Measurements from ENCODE around the gene SLC30A7.
A peak's percentile ranks its signal among the peaks of the same experiment; 100 is the strongest.

Gene SLC30A7

DNA sequence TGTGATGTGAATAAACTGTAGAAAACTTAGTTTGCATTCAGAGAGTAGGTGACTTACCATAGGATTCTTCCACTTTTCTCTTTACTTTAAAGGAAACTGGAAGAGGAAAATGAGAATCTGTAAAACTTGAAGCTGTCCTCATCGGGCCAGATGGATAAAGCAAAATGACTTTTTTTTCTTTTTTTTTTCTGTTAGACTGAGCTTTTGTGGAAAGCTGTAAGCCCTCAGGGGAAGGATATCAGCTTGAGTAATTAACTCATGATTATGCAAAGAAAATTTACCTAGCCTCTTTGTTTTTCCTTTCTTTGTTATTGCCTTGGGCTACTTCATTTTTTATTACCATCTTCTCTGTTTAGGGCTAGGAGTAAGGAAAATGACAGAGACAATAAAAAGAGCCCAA lies 76.3 kb downstream of the SLC30A7 start:
- DNase-seq (ENCODE audit: low spot score): no peak

DNA sequence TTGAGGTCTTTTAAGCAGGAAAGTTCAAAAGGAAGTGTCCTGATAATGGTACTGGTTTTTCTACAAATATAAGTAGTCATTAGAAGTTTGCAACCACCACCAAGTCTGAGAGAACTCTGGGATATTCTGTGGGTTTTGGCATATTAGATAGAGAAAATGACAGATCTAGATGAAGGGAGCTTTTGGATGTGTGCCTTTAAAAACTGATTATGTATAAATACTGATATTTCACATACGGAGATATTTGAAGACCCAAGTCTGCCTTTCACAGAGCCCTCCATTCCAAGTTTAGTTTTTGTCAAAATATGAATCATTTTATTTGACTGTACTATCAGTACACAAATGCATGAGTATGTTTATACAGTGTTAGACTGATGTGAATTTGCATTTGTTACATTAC lies 81.0 kb downstream of the SLC30A7 start:
- DNase-seq (ENCODE audit: low spot score): no peak

DNA sequence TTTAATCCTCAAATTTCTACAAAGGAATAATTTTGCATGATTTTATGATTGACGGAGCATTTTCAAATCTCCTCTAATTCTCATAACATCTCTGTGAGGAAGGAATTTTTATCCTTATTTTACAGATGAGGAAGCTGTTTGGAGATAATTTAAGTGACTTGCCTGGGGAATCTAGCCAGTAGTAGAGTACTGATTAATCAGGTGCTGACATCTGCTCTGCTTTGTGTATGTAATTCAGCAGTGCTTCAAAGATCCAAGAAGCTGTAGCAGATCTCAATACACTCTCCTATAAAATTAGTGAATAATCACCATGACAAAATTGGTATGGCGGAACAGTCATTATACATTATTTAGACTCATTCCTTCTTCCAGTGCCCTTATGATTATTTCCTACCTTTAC lies 83.7 kb downstream of the SLC30A7 start:
- DNase-seq (ENCODE audit: low spot score): no peak

DNA sequence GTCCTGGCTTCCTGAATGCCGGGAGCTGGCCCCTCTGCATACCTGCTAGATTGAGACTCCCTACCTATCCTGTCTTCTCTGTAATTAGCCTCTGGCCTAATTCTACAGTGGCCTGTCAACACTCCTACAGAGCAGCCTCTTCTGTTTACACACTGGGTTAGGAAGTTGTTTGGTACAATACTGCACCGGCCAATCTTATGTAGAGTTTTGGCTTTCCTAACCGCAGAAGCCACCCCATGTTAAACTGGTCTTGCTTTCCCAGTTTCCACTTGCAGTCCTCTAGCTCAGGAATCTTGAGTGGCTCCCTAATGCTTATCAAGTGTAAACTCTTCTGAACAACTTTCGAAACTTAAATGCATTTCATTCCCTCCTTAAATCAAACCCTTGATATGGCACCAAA lies 86.9 kb downstream of the SLC30A7 start:
- no peak for DNase-seq (ENCODE audit: low spot score)

DNA sequence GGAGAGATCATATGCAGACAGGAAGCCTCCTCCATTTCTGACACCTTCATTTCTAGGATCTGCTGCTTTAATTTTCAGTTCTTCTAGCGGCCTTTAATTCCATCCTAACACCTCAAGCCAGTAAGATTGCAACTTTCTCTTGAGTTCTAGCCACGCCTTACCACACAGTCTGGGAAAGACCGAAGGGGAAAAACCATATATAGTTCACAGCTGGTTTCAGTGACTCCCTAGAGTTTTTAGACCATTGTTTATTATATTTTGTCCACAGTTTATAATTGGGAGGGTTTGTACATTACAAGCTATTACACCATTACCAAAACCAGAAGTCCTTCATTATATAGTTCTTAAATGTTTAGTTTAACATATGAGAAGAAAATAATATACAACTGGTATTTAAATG lies 92.2 kb downstream of the SLC30A7 start:
- DNase-seq (ENCODE audit: low spot score): no peak

DNA sequence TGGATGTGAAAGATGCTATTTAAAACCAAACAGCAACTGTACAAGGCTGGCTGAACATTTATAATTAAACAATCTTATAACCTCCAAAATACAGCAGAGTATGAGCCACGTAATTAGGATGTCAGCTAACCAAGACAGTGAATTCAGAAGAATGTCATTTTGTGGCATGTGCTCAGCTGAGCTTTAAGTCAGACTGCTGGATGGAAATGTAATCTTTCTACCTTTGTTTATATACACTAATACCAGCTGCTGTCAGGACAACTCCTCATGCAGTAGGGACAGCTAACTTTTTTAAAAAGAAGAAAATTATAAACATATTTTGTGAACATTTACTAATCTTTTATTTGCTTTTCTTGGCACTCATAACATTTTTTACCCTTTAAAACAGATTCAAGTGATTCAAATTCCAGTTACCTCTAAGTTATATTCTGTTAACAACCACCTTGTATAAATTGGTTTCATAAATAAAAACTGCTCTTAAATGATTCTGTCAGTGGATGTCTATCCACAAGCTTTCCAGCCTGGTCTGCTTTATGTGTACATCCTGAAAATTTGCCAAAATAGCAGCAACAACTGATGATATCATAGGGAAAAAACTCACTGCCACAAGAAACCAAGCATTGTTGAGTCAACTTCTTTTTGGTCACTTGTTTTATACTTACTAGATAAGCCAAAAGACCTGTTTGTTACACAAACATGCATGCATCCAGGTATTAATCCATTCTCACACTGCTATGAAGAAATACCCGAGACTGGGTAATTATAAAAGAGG lies 93.6 kb downstream of the SLC30A7 start:
- DNase-seq (ENCODE audit: low spot score): no peak

DNA sequence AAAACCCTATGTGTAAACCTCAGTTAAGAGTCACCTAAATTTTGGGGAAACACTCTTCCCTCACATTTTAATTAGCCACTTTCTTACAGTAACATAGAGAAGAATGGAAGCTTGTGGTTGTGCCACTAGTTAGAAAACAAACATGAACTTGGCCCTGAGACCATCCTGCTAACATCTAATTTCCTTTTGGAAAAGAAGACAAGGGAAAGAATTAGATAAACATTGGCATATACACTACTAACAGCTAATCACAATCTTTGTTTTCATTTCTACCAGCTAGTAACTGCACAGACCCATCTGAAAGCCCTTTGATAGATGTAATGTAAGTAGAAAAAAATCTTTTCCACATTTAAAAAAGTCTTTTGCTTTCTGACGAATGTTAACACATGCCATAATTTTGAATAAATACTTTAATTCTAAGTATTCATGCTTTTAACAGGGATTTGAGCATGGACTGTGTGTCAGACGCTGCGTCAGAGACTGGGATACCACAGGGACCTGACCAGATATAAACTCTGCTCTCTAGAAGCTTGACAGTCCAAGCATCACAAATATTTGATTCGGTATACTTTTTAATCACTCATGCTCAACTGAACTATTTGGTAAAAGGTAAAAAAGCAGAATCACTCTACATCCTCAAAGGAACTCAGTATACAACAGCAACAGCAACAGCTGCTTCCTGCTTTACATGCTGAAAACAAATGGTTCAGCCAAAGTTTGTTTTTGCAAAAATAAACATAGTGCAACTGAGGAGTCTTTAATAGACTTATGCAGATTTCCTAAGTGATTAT lies 99.5 kb downstream of the SLC30A7 start:
- DNase-seq (ENCODE audit: low spot score): no peak

DNA sequence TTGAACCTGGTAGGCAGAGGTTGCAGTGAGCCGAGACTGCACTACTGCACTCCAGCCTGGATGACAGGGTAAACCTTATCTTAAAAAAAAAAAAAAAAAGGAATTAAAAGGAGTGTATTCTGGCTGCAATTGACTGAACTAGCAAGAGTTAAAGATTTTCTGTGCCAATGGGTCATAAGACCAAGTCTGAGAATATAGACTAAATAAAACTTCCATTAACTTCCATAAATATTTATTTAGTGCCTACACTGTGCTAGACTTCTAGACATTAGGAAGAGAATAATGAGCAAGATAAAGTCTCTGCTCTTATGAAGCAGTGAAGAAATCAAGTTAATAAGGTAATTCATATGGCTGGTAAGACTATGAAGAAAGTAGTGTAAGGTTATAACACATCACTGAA lies 102.5 kb downstream of the SLC30A7 start:
- DNase-seq (ENCODE audit: low spot score): no peak

DNA sequence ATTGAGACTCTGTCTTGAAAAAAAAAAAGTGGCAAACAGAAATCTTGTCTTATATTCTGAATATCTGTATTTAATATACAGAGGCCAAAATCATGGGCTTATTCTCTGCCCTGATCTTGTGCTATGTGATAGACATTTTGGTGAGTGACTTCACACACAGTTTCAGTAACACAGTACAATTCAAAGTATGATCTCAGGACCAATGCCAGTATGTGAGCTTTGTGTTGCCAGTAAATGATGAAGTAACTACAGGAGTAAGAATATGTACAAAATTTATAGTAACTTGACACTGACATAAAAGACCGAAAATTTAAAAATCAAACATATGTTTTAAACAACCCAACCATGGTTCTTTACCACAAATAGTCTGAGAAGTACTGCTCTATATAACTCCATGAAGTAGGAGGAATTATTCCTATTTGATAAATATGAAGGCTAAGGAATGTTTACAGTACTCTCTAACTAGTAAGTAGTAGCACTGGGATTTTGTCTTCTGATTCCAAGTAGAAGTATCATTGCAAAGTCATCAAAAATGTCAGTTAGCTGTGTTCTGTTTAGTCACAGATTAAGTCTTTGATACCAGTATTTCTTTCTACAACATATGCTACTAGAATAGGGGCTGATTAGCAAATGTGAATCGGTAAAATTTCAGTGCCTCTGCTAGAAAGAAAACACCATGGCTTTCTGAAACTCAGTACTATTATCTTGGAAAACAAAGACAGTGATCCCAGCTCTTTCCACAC lies 104.4 kb downstream of the SLC30A7 start:
- no peak for DNase-seq (ENCODE audit: low spot score)

DNA sequence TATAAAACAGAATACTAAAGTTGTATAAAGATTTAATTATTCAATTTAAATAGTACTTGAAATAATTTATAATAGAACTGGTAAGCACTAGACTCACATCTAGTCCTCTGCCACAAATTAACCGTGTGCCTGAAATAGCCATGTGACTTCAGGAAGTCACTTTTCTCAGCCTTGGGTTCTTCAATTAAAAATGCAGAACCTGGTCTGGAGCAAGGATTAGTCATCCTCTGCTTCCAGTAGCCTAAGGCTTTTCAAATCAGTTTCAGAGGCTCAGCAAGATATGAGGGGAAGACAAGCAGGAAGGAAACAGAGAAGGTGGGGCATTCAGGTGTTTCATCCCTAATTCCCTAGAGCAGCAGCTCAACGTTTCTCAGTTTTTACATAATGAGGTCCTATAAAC lies 106.7 kb downstream of the SLC30A7 start:
- DNase-seq (ENCODE audit: low spot score): no peak

DNA sequence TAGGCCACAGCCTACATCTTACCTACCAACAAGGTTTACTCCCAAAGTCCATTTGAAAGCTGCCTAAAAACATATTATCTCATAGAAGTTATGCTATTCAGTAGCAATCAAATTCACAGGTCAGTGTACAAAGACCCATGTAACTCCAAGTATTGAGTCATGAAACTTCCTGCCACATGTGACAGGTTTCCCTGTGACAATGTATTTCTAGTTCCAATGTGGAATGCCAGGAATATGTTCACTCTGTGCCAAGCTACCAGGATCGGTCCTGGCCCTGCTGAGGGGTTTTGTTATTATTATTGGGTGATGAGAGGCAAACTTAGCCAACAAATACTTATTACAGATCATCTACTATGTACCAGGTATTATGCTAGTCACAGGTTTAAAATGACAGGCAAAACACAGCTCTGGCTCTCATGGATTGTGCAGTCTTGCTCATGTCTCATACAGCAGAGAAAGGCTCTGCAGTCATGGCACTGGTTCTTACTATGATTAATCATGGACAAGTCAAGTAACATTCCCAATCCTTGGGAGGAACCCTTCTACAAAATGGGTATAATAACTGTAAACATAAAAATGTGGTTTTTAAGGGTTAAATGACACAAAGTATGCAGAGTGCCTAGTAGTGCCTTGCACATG lies 107.2 kb downstream of the SLC30A7 start:
- DNase-seq (ENCODE audit: low spot score): no peak

DNA sequence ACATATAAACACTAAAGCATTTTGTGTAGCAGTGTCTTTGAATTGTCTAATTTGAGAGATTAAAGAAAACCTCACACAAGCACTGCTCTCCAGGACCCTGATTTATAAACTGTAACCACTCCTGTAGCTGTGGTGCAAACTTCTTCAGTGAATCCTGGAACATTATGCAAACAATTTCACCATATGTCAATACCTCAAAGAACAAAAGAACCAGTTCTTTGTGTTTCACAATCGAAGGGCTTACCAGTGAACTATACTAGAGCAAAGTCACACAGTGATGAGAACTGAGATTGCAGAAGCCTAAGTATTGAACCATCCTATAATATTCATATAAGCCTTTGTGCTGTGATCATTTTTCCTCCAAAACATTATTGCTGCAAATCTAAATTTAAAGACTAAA lies 108.2 kb downstream of the SLC30A7 start:
- peak; percentile 40 for DNase-seq (ENCODE audit: low spot score)

DNA sequence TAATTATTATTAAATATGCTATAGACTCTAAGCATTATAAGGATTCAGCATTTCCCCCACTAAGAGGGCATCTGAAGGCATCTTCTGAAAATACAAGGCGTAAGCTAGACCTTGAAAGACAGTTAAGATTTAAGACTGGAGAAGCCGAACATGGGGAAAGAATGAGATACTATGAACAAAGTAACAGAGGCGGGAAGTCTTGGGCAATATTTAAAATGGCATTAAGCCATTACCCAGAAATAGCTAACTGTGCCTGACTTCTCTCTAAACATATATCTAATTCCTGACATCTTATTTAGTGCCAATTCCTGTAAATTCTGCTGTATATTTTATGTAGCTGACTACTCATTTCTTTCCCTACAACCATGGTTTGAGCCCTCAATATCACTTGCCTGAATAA lies 108.8 kb downstream of the SLC30A7 start:
- DNase-seq (ENCODE audit: low spot score): no peak

DNA sequence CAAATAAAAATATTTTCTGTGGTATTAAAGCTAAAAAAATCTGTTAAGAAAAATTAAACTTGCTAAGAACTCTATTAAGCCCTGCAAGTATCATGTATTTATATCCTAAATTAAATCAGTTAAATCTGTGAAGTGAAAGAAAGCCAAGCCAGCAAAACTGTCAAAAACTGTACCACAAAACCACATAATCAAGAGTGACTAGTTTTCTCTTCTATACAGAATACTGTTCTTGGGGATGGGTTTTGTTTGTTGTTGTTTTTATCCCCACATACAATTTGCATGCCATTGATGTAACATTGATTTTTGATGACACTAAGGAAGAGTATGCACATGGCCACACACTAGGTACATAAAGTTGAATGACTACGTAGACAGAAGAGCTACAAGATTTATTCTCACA lies 109.3 kb downstream of the SLC30A7 start:
- no peak for DNase-seq (ENCODE audit: low spot score)

DNA sequence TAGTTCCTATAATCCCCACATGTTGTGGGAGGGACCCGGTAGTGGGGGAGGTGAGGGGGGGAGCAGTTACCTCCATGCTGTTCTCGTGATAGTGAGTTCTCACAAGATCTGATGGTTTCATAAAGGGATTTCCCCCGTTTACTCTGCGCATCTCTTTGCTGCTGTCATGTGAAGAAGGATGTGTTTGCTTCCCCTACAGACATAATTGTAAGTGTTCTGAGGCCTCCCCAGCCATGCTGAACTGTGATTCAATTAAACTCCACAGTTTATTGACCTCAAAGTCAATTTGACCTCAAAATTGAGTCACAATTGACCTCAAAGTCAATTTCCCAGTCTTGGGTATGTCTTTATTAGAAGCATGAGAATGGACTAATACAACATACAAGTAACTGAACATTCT lies 110.0 kb downstream of the SLC30A7 start:
- DNase-seq (ENCODE audit: low spot score): no peak

DNA sequence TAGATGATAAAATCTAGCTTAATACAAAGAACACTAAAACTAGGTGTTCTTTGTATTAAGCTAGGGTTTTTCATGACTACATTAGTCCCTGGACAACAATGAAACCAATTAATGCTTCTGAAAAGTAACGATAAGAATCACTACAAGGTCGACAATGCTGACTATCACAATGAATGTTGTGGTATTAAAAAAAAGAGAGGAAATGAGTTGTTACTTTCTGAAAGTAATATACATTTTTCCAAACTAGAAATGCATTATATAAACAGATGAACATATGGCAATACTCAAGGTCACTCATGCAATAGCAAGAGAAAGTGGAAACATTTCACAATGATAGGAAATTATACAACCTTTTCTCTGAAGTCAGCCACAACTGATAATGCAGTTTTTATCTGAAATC lies 110.7 kb downstream of the SLC30A7 start:
- DNase-seq (ENCODE audit: low spot score): no peak

DNA sequence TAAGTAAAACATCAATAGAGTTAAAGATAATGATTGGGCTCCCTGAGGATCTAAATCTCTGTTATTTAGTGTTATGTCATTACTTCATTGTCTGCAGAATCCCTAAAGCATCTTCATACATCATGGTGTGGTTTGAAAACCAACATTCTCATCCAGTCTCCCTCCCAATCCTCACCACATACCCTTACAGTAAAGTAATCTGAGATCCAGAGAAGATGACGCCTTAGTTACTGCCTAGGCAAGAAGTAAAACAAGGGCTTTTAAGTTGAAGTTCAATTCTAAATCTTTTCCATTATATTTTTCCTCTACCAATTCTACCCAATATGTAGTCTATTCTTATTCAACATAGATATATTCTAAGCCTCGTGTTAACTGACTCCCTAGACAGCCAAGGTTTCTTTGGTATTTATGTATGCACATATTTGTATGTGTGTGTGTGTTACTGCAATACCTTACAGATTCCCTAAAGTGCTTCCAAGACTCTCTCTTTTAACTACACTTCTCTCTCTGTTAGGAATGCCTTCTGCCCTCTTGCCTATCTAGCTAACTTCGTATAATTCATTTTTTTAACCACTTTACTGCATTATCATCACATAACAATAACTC lies 112.4 kb downstream of the SLC30A7 start:
- no peak for DNase-seq (ENCODE audit: low spot score)

DNA sequence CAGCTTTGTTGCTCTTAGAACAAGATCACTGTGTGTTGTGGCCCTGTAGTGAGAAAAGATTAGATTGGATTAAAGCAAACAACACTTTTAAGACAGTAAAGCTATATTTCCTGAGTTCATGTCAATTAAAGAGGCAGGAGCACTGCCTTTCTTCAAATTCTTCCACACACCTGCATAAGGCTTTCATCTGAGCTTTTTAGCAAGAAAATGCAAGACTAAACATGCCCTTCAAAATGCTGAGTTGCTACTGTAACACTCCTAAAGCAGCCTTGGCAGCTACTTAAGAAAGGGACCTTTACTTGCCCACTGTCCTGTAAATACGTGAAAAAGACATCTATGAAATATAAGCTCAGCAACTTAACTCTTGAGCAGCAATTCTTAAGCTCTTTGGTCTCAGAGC lies 117.9 kb downstream of the SLC30A7 start:
- DNase-seq (ENCODE audit: low spot score): no peak

DNA sequence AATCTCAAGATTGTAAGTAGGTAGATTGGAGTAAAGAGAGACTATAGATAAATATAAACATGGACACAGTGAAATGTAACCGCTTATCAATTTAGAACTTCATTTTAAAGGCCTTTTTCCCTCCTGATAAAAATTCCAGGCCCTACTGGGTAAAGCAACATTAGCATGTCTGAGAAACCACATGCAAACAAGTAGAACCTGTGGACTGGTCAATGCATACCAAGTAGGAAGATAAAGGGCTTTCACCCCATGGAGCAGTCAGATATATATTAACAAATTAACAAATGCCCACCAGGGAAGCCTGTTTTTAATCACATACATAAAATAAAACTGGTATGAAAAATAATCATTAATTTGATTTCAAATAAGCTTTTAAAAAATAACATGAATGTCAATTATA lies 121.6 kb downstream of the SLC30A7 start:
- no peak for DNase-seq (ENCODE audit: low spot score)

DNA sequence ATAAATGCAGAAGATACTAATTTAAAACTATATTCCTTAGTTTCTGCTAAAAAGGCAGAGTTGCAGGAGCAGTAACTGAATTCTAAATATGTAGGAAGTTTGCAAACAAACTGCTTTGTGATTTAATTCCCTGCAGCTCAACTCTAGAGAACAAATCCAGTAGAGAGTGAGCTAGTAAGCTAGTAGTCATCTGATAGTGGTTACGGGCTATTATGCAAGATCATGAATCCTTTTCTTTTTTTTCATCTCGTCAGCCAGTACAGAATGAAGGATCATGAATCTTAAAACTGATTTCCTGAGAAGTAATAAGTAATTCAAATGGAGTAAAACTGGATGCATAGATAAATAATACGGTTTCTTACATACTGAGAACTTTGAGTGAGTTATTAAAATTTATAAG lies 126.4 kb downstream of the SLC30A7 start:
- no peak for DNase-seq (ENCODE audit: low spot score)

DNA sequence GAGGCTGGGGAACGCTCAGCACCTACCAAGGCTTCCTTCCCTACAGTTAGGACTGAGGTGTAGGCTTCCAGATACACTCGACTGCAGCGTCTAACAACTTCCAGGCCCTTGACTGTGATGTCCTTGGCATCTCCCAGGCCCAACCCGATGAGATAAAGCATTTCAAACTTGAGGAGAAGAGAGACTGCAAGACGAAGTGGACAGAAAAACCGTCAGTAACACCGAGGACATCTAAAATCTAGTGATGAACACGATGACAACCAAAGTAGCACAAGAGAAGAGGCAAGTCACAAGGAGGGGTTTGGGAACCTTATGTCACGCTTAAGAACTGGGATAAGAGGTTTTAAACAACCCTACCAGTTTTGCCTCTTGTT lies 129.4 kb downstream of the SLC30A7 start:
- DNase-seq (ENCODE audit: low spot score): no peak

Data from HuH-7 (cell line).